Myocyte (in vitro differentiated cells): ENCODE data around the gene XDH. TPM values are rescaled to one million over a fixed set of nuclear protein-coding genes. Genes with fewer than 3 reads are reported as not detected.

Experiments used
- DNase-seq: peaks from one replicate; pipeline ENCODE4 v3.0.0-alpha.2; 2012; ENCODE audit warnings: low read depth
- total RNA-seq: library from RNA; depleted of rRNA; stranded (reverse); fragments of >200 nt; gene quantifications from 2 replicates; pipeline ENCODE4 v1.2.3, GENCODE V29; 2014

XDH gene
- total RNA-seq, 1 donor from 2014 or later = 0.32 TPM

- no peak for DNase-seq
These were observed 81.5 kb downstream of the XDH start for GRCh38 chr2:31333046-31333445.

- no peak for DNase-seq
These were observed 82.0 kb downstream of the XDH start for GRCh38 chr2:31332521-31332920.

GRCh38 chr2:31331156-31331555 lies 83.4 kb downstream of the XDH start:
- no peak for DNase-seq

DNA sequence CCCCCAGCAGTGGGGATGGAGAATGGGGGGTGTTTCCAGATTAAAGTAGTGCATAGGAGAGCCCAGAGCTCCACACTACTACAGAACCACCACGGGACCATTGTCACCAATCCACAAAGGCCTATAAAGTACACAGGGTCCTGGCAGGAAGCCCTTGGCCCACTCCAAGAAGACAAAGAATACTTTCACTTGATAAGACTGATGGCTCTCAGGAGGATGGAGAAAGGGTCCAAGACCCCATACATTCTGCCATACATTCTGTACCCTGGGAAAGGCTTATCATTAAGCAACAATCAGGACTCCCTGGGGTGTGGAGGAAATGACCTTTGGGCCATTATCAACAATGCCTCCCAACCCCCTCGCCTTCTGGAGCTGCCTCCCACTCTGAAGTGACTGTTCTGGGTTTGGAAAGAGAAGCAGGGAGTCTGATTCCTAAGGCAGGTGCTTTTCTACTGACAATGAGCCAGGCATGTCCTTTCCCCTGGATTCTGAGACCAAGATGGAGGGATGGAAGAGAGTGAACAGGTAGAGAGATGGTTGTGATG lies 85.4 kb downstream of the XDH start:
- DNase-seq = no peak

- no peak for DNase-seq
These were observed 86.5 kb downstream of the XDH start for GRCh38 chr2:31328026-31328425.

DNA sequence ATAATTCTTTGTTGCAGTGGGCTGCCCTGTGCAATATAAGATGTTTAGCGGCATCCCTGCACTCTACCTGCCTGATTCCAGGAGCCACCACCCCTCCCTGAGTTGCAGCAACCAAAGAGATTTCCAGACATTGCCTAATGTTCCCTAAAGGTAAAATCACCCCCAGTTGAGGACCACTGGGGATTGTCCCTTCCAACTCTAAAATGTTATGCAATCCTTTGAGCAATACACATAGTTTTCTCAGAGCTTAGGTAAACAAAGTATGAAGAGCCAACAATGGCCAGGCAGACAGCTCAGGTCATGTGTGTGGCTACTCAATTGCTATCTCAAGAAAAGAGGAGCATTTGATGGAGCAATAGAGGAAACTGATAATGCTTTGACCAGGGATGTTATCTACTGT lies 87.0 kb downstream of the XDH start:
- no peak for DNase-seq

GRCh38 chr2:31324016-31324633 lies 90.4 kb downstream of the XDH start:
- DNase-seq = peak; percentile 3

GRCh38 chr2:31322371-31322770 lies 92.2 kb downstream of the XDH start:
- peak; percentile 47 for DNase-seq

DNA sequence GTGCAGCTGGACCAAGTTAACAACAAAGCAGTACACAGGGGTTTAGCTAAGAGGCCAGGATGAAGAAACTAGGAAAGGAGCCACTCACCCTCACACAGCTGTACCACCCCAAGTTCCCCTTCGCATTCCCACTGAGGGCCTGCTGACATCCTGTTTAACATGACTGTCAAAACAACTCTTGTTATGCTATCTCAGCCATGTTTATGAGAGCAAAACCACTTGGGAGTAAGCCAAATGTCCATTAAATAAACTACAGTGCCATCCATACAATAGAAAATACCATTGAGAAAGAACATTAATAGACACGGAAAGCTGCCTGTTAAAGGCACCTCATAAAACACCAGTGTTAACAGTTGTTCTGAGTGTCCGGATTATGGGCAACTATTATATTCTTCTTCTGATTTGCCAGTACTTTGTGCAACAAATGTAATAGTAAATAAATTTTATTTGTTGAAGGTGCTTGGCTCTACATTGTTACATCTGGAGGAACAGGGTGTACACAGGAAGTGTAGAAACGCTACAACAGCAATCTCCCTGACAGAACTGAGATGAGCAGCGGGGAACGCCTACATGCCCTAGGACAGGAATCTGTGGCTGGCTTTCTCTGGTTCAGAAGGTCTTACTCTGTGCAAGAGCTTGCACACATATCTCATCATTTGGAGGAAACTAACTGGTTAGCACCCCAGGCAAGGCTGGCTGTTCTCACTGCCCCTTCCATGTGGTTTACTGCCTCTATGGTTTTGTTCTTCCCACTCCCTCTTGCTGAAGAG lies 95.0 kb downstream of the XDH start:
- peak; percentile 12 for DNase-seq

DNA sequence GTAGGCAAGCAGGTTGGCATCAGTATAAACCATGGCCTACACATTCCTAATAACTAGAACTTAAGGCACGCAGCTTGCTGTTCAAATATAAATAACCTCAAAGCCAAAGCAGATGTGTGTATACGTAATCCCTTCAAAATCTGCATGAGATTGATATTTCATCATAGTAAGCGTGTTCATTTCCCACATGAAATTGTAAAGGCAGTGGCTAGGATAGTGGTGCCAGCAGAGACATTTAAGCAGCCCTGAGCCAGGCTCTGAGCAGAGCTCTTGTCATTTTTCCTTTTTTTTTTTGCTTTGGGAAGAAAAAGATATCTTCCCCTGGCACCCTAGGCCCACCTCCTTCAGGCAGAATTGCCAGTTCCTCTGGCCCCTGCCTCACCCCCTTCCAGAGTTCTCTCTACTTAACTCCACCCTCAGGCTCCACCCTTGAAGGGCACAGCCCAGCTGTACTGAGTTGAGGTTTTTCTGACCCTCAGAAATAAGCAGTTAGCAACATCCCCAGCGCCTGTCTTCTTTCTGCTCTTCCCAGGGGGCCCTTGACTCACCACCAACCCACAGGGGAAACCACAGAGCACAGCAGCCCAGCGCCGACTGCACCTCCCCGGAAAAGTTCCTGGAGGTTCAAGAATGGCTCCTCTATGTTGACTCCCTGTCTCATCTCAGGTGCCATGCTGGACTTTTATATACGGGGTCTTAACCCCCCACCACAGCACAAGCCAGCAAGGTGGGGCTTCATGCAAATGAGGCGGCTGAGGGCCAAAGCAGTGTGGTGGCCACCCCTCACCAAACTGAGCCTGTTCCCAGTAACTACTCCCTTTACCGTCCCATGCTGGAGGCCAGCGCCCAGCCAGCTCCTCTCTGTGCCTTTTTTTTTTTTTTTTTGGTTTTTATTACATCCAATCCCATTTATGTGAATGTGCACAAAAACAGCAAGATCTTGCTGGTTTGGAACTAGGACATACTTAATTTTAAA lies 95.9 kb downstream of the XDH start:
- peak; percentile 86 for DNase-seq

DNA sequence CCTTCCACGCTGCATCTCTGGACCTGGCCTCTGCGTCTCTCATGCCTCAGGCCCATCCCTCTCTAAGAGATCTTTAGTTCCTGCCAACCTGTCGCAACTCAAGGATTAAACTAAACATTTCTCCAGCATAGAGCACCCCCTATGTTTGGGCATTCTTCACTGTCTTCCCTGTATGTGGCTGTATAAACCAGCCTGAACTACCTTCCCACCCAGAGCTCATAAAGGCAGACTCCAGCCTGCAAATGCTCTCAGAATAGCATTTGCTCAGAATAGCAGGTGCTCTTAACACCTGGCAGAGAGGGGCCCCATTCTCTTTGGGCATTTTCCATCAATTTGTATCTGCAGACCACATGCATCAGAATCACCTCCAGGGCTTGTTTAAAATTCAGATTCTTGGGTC lies 97.1 kb downstream of the XDH start:
- DNase-seq = no peak

- no peak for DNase-seq
These were observed 99.8 kb downstream of the XDH start for GRCh38 chr2:31314761-31315160.

DNA sequence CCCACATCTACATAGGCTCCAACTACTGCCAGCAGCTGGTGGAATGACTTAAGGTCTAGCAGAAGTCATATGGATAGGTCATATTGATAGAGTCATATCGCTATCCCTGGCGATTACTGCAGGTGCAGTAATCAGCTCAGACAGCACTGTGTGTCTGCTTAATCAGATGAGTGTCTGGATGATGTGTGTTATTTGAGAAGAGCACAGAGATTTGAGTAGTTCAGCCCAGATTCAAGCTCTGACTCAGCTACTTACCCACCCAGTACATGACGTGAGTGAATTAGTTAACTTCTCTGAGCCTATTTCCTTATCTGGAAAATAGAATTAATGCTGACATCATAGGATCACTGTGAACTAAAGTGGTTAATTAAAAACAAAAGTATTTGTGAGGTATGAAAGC lies 101.6 kb downstream of the XDH start:
- no peak for DNase-seq

DNA sequence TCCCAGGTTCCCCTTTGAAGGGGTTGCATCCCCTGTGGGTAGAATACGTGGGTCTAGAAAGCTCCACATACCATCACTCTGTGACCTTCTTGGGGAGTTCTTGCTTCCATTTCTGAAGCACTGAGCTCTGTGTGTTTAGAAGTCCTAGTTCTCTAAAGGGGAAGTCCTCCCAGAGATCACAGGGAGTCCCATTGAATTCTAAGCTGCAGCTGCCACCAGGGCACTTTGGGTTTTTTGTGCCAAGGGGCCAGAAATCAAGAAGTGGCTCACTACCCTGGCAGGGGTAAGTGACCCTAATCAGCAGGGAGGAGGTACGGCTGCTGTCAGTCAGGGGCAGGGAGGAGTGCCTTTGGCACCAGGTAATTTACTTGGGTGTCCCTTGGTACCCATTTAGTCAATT lies 109.7 kb downstream of the XDH start:
- no peak for DNase-seq

DNA sequence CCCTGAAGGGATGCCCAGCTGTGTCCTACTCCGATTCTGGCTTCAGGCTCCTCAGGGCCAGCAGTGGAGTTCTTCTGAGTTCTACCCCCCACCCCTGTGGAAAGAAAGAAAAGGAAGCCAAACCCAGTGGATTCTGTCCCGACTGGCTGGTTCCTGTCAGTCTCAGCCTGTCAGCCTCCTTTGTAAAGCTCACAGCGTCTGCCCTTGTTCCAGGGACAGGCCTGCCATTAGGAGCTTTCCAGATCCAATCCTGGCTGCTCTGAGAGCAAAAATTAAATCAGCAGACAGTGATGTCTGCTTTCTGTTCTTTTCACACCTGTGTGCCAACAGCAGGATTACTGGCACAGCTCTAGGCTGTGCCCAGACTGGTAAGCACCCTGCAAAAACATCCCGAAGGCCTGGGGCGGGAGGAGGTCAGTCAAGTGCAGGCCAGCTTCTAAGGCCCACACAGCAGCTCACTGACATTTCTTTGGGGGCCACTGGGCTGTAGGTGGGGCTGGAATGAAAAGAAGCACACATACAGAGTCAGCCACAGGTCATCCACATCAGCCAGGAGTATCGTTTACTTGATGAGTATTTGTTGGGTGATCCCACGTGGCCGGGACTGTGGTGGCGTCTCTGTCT lies 111.5 kb downstream of the XDH start:
- no peak for DNase-seq

GRCh38 chr2:31300309-31300708 lies 114.2 kb downstream of the XDH start:
- no peak for DNase-seq

- no peak for DNase-seq
These were observed 115.0 kb downstream of the XDH start for GRCh38 chr2:31299547-31299946.

GRCh38 chr2:31297751-31298150 lies 116.8 kb downstream of the XDH start:
- no peak for DNase-seq

GRCh38 chr2:31296641-31297287 lies 117.8 kb downstream of the XDH start:
- DNase-seq = no peak

- DNase-seq = no peak
These were observed 120.3 kb downstream of the XDH start for GRCh38 chr2:31294196-31294595.

DNA sequence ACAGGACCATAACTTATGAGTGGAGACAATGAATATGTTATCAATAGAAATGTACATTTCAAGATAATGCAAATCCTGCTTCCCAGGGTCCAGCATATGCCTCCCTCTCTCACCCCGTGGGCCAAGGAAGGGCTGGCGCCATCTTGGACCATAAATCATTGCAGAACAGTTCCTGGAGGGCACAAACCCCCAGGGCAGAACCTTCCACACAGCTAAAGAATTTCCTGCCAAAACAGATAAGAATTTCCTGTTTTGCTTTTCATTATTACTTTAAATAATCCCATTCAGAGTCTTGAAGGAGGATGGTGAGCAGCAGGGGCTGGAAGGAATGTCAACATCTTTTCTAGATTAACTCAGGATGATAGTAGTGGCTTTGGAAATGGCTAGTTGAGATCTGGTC lies 126.9 kb downstream of the XDH start:
- no peak for DNase-seq
